IMR-90 (cell line): Measurements from ENCODE around the gene GPC6. TPM values are rescaled to one million over a fixed set of nuclear protein-coding genes. Genes with fewer than 3 reads are reported as not detected.

Source experiments
- ATAC-seq: fragments of 200-7000 bp; cut with Tn5 transposase; 2 replicates; pipeline ENCODE4 v1.9.1; 2020; ENCODE audit warnings: low read depth, mild to moderate bottlenecking, moderate library complexity
- BruUV-seq: library from RNA; stranded (reverse); fragments of 400-500 nt; replicated peaks from 2 replicates; lab custom pipeline; 2021; lab: Mats Ljungman, UMichigan
- CTCF ChIA-PET: fragments of 300-600 bp; formaldehyde crosslinking; extraction: SDS; loops from one replicate; lab custom pipeline; 2021; ENCODE audit warnings: antibody characterized with exemption; lab: Yijun Ruan, JAX
- POLR2A ChIA-PET: fragments of 300-600 bp; sonication (Branson Sonifier 250); formaldehyde crosslinking; loops from one replicate; lab custom pipeline; 2022; ENCODE audit warnings: antibody characterized with exemption; ENCODE audit not compliant: unreplicated experiment; lab: Charles Lee
- DNase-seq: peaks from one replicate; pipeline ENCODE4 v3.0.0; 2013
- H2AFZ ChIP-seq: replicated peaks from 2 replicates; pipeline ENCODE3; 2013; ENCODE audit warnings: low read length, mild to moderate bottlenecking; ENCODE audit not compliant: poor library complexity
- H2AK5ac ChIP-seq: 2 replicates; pipeline ENCODE4 v1.6.1; 2013; ENCODE audit warnings: low read depth, low read length, inconsistent platforms
- H2AK9ac ChIP-seq: replicated peaks from 2 replicates; pipeline ENCODE3; 2013; ENCODE audit warnings: mild to moderate bottlenecking, low read depth, low read length, moderate library complexity; ENCODE audit not compliant: poor library complexity
- H2BK120ac ChIP-seq: 2 replicates; pipeline ENCODE4 v1.6.1; 2013; ENCODE audit warnings: low read depth, low read length, inconsistent platforms
- H2BK15ac ChIP-seq: 3 replicates; pipeline ENCODE4 v1.6.1; 2013; ENCODE audit warnings: low read depth, low read length, inconsistent platforms
- H2BK20ac ChIP-seq: 2 replicates; pipeline ENCODE4 v1.6.1; 2013; ENCODE audit warnings: low read depth, mild to moderate bottlenecking, inconsistent platforms, low read length, moderate library complexity
- H2BK5ac ChIP-seq: 2 replicates; pipeline ENCODE4 v1.6.1; 2013; ENCODE audit warnings: mild to moderate bottlenecking, low read depth, low read length, inconsistent platforms; ENCODE audit not compliant: poor library complexity, severe bottlenecking
- H3K14ac ChIP-seq: replicated peaks from 2 replicates; pipeline ENCODE4 v1.6.1; 2013; ENCODE audit warnings: low read depth, low read length, inconsistent platforms
- H3K18ac ChIP-seq: 2 replicates; pipeline ENCODE4 v1.6.1; 2013; ENCODE audit warnings: low read depth, low read length, control low read depth
- H3K23ac ChIP-seq: 2 replicates; pipeline ENCODE4 v1.6.1; 2013; ENCODE audit warnings: low read depth, low read length, inconsistent platforms
- H3K27ac ChIP-seq: 2 replicates; pipeline ENCODE4 v1.5.1; 2013; ENCODE audit warnings: mild to moderate bottlenecking, control low read depth, low read length; ENCODE audit not compliant: insufficient read depth
- H3K27me3 ChIP-seq: 2 replicates; pipeline ENCODE4 v1.6.1; 2013; ENCODE audit warnings: low read length; ENCODE audit not compliant: control insufficient read depth, insufficient read depth
- H3K36me3 ChIP-seq: 2 replicates; pipeline ENCODE4 v1.6.1; 2013; ENCODE audit warnings: low read length, mixed read lengths; ENCODE audit not compliant: control insufficient read depth, insufficient read depth
- H3K4ac ChIP-seq: 2 replicates; pipeline ENCODE4 v1.6.1; 2013; ENCODE audit warnings: low read depth, low read length, inconsistent platforms
- H3K4me1 ChIP-seq: 2 replicates; pipeline ENCODE4 v1.6.1; 2013; ENCODE audit warnings: low read length, mixed read lengths; ENCODE audit not compliant: control insufficient read depth, insufficient read depth
- H3K4me2 ChIP-seq: 2 replicates; pipeline ENCODE4 v1.6.1; 2013; ENCODE audit warnings: low read depth, mild to moderate bottlenecking, control low read depth, low read length, moderate library complexity
- H3K4me3 ChIP-seq: 2 replicates; pipeline ENCODE4 v1.5.1; 2013; ENCODE audit warnings: low read depth, mild to moderate bottlenecking, control low read depth, low read length, moderate library complexity; ENCODE audit not compliant: insufficient read depth
- H3K56ac ChIP-seq: 2 replicates; pipeline ENCODE4 v1.6.1; 2013; ENCODE audit warnings: low read length, inconsistent platforms; ENCODE audit not compliant: insufficient read depth; ENCODE audit errors: extremely low read depth
- H3K79me1 ChIP-seq, 2 experiments: 2 replicates each; pipeline ENCODE4 v1.6.1; 2013; ENCODE audit warnings: low read length in 2 of 2, inconsistent platforms in 1 of 2, low read depth in 1 of 2
- H3K9ac ChIP-seq: 2 replicates; pipeline ENCODE4 v1.6.1; 2013; ENCODE audit warnings: low read depth, low read length, control low read depth
- H3K9me1 ChIP-seq: 2 replicates; pipeline ENCODE4 v1.6.1; 2013; ENCODE audit warnings: low read length, inconsistent platforms; ENCODE audit not compliant: insufficient read depth
- H3K9me3 ChIP-seq: 2 replicates; pipeline ENCODE4 v1.6.1; 2013; ENCODE audit warnings: low read length; ENCODE audit not compliant: control insufficient read depth, insufficient read depth
- H4K20me1 ChIP-seq: 2 replicates; pipeline ENCODE4 v1.6.1; 2013; ENCODE audit warnings: low read length, inconsistent platforms; ENCODE audit not compliant: insufficient read depth
- H4K5ac ChIP-seq: 2 replicates; pipeline ENCODE4 v1.6.1; 2013; ENCODE audit warnings: mild to moderate bottlenecking, low read depth, low read length, control low read depth
- H4K8ac ChIP-seq, 2 experiments: 2 replicates each; pipeline ENCODE4 v1.6.1; 2013; ENCODE audit warnings: low read depth in 2 of 2, low read length in 2 of 2, control low read depth in 1 of 2, inconsistent platforms in 1 of 2
- H4K91ac ChIP-seq: 2 replicates; pipeline ENCODE4 v1.6.1; 2013; ENCODE audit warnings: low read depth, low read length, inconsistent platforms; ENCODE audit not compliant: insufficient read depth
- BHLHE40 ChIP-seq: fragments of 150-350 bp; IDR thresholded peaks from 2 replicates; pipeline ENCODE4 v1.6.1; 2016; ENCODE audit warnings: mild to moderate bottlenecking, low read depth, low read length
- CEBPB ChIP-seq: IDR thresholded peaks from 2 replicates; pipeline ENCODE4 v1.6.1; 2012; ENCODE audit warnings: low read depth, low read length, improper control_type of control experiment
- CHD1 ChIP-seq: IDR thresholded peaks from 2 replicates; pipeline ENCODE4 v1.6.1; 2012; ENCODE audit warnings: low read depth, low read length, improper control_type of control experiment
- MAFK ChIP-seq: IDR thresholded peaks from 2 replicates; pipeline ENCODE4 v1.6.1; 2012; ENCODE audit warnings: low read depth, low read length, improper control_type of control experiment
- NFE2L2 ChIP-seq: fragments of 150-350 bp; IDR thresholded peaks from 2 replicates; pipeline ENCODE4 v1.6.1; 2016; ENCODE audit warnings: low read depth, mild to moderate bottlenecking, low read length
- POLR2A ChIP-seq: IDR thresholded peaks from 2 replicates; pipeline ENCODE4 v1.6.1; 2012; ENCODE audit warnings: mild to moderate bottlenecking, low read depth, low read length
- WGBS, 2 experiments: methylation state at CpG; one replicate each; pipeline versions ENCODE4 v1.1.5 to v1.1.7; 2013; ENCODE audit warnings: missing lambda C conversion rate in 2 of 2; ENCODE audit not compliant: insufficient read length in 1 of 2; ENCODE audit errors: extremely low coverage in 2 of 2; 5-methylcytosine and 5-hydroxymethylcytosine counted together
- dilution Hi-C: fragments of 300-500 bp; cut with HindIII; formaldehyde crosslinking; loops from one replicate; pipeline ENCODE4 v1.14.3; 2018; ENCODE audit warnings: low sequenced_read_pairs; ENCODE audit not compliant: unreplicated experiment
- in situ Hi-C: fragments of 300-500 bp; cut with MboI; formaldehyde crosslinking; loops from 3 replicates; pipeline ENCODE4 v1.14.3; 2019; ENCODE audit warnings: low sequenced_read_pairs, inconsistent platforms, mixed read lengths
- intact Hi-C: fragments of 100-400 bp; cut with micrococcal nuclease; formaldehyde crosslinking; loops from 2 replicates; pipeline ENCODE4 v1.10.0; 2022
- polyA plus RNA-seq, 3 experiments: library from polyadenylated mRNA; depleted of rRNA; stranded (reverse); fragments of >200 nt; gene quantifications; 2 replicates each; pipeline ENCODE4 v1.2.3, GENCODE V29; 2012; ENCODE audit warnings: low replicate concordance in 1 of 3
- total RNA-seq: library from RNA; depleted of rRNA; stranded (reverse); fragments of >200 nt; gene quantifications from 2 replicates; pipeline ENCODE4 v1.2.3, GENCODE V29; 2012
- TF ChIP-seq, protein P1 (sequence below): conservative IDR thresholded peaks from 2 replicates; pipeline ENCODE4 v1.5.1; 2012; ENCODE audit warnings: mild to moderate bottlenecking, low read depth, low read length, improper control_type of control experiment

Gene GPC6
- total and polyA plus RNA-seq, 2 of the 4 experiments (the other 2 are of a cell fraction) = 14.9 to 39.4 TPM

DNA sequence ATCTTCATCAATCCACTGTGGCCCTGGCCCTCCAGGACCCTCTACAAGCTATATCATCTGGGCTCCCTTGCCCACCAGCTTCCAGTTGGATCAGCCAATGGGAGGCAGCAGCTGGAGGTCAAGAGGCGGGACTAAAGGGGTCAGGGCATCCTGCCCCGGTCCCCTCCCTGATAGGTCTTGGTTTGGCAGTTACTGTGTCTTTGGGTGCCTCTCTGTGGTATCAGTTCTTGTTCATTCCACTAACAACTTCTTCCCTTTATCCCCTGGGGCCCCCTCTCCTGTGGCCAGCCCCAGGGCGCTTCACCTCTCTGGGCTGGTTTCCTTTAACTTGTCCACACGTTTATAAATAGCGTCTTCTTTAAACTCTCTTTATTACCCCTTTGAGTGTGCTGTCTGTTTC is 1169.3 kb downstream of the GPC6 start:
- DNase-seq = no peak
- Histone ChIP-seq H4K20me1 (no peaks in the 10 kb centered on the region), H3K9me1 (no peaks in the 10 kb centered on the region), H3K36me3 (no peaks in the 10 kb centered on the region), H3K4me3 (no peak overlapping the region), H2AK9ac (no peak overlapping the region), H3K9ac (no peak overlapping the region), H2BK15ac (no peak overlapping the region), H2BK120ac (no peak overlapping the region), H3K79me1 (no peaks in the 10 kb centered on the region), H2BK5ac (no peak overlapping the region), H3K56ac (no peak overlapping the region), H4K91ac (no peak overlapping the region), H3K27ac (no peak overlapping the region), H3K27me3 (no peaks in the 10 kb centered on the region), H2BK20ac (no peak overlapping the region), H4K8ac (no peak overlapping the region), H2AK5ac (no peak overlapping the region), H4K5ac (no peak overlapping the region), H3K9me3 (no peaks in the 10 kb centered on the region), H3K4me2 (no peak overlapping the region), H3K14ac (no peak overlapping the region), H2AFZ (no peak overlapping the region), H3K18ac (no peak overlapping the region), H3K23ac (no peak overlapping the region), H3K4me1 (no peaks in the 10 kb centered on the region), H3K4ac (no peak overlapping the region)
- POLR2A ChIA-PET = no interaction called here
- dilution Hi-C loops = no loop called here
- no peak for ATAC-seq
- TF ChIP-seq, protein P1, sequence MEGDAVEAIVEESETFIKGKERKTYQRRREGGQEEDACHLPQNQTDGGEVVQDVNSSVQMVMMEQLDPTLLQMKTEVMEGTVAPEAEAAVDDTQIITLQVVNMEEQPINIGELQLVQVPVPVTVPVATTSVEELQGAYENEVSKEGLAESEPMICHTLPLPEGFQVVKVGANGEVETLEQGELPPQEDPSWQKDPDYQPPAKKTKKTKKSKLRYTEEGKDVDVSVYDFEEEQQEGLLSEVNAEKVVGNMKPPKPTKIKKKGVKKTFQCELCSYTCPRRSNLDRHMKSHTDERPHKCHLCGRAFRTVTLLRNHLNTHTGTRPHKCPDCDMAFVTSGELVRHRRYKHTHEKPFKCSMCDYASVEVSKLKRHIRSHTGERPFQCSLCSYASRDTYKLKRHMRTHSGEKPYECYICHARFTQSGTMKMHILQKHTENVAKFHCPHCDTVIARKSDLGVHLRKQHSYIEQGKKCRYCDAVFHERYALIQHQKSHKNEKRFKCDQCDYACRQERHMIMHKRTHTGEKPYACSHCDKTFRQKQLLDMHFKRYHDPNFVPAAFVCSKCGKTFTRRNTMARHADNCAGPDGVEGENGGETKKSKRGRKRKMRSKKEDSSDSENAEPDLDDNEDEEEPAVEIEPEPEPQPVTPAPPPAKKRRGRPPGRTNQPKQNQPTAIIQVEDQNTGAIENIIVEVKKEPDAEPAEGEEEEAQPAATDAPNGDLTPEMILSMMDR = no peak
- TF ChIP-seq MAFK = no peak
- TF ChIP-seq NFE2L2 = no peak
- no peak for TF ChIP-seq CEBPB
- no peak for TF ChIP-seq POLR2A
- no peak for TF ChIP-seq CHD1
- TF ChIP-seq BHLHE40 = no peak
- BruUV-seq = no TSS peak
- no CpG with 5 or more reads among the region's 5 CpGs for WGBS, 2 experiments
- intact Hi-C loops = no loop called here
- CTCF ChIA-PET = no interaction called here
- in situ Hi-C loops = no loop called here
